HG02642 (cell line): ENCODE results near the gene CHCHD3.
"Not testable (repeated sequence)": the region's sequence is repeated elsewhere in the genome, so short reads cannot be mapped to it uniquely, and the experiment has no call there.

ENCODE experiments used
- ATAC-seq: cut with Tn5 transposase; IDR thresholded peaks from one replicate; pipeline ENCODE4 v1.9.1; 2021; ENCODE audit warnings: mild to moderate bottlenecking; ENCODE audit not compliant: unreplicated experiment, poor library complexity

The CHCHD3 gene

GRCh38 chr7:132967470-132967848, 114.4 kb downstream of the CHCHD3 start:
- not testable (repeated sequence) for ATAC-seq

- ATAC-seq: no peak
These were observed 115.0 kb downstream of the CHCHD3 start for GRCh38 chr7:132966754-132967469.

GRCh38 chr7:132965951-132966350, 115.9 kb downstream of the CHCHD3 start:
- ATAC-seq: no peak

DNA sequence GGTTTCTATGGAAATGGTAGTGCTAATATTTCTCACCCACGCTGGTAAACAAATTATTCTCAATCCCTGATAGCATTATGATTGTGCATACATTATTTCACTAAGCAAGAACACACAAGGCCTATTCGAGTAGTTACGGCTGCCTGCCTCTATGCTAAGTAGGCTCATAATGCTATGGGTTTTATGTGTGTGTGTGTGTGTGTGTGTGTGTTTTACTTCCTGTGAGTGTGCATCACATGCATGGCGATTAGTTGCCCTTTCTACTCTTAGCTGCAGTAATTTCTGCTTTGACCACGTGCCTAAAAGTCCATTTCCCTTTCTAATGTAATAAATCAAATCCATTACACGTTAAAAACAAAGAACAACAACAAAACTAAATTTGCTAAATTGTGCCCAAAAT, 117.0 kb downstream of the CHCHD3 start:
- ATAC-seq: no peak

DNA sequence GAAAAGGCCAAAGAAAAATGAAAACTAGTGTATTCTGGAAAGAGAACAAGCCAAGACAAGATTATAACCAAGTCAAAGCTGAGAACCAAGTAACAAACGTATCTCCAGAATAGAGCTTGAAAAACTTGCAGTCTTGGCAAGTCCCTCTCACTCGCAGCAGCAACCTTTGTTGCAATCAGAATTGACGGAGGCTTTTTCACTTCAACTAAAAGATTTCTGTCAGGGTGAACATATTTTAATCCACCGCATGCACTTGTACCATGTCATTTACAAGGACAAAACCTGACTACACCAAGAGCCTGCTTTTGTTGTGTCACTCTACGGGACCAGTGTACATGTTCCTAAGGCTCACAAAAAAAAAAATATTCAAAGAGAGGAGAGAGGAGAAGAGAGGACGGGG, 122.0 kb downstream of the CHCHD3 start:
- no peak for ATAC-seq

DNA sequence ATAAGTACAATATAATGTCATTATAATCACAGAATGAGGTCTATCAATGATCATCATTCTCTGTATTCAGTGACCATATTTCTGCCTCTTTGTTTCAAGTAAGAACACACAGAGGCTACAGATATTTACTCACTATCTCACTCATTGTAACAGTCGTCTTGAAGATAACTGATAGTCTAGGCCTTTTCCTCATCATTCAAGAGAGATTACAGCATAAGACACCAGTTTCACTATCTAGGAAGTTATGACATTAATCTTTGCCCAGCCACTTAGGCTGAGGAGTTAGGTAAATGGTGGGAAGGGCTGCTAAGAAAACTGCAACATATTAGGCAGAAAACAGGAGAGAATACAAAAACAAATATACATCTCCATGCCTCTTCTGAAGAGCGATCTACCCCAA, 125.3 kb downstream of the CHCHD3 start:
- ATAC-seq: no peak

DNA sequence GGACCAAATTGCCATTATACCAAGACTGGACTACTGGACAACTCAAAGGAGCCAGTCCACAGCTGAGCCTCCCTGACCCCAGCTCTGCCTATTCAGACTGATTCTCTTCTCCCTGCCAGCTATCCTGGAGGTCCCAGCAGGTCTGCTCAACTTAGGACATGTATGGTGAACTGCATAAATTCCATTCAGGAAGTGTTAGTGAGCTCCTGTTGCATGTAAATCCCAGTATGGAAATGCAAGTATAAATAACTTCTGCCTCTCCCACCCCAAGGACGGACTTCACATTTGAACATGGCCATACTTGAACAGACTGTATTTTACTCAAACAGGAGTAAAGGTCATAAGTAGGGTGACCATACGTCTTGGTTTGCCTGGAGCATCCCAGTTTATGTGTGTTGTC, 128.4 kb downstream of the CHCHD3 start:
- ATAC-seq: no peak

GRCh38 chr7:132950725-132951124, 131.2 kb downstream of the CHCHD3 start:
- no peak for ATAC-seq

DNA sequence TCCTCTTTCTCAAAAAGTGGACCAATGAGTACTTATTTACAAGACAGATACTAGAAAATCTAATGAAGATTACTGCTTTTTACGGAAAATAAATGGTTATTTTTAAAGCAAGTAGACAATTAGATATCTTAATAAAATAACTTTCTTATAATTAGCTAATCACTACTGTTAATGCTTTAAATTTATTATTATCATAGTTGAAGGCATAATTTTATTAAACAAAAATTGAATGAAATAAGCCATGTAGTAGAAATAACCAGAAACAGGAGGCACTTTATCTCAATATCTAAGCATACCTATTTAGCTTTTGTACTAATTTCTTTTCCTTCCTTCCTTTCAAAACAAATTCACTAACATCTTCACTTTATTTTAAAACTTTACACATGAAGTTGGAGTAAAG, 134.9 kb downstream of the CHCHD3 start:
- ATAC-seq: no peak

- no peak for ATAC-seq
These were observed 137.1 kb downstream of the CHCHD3 start for GRCh38 chr7:132944774-132945173.

- no peak for ATAC-seq
These were observed 138.2 kb downstream of the CHCHD3 start for GRCh38 chr7:132943645-132944044.

DNA sequence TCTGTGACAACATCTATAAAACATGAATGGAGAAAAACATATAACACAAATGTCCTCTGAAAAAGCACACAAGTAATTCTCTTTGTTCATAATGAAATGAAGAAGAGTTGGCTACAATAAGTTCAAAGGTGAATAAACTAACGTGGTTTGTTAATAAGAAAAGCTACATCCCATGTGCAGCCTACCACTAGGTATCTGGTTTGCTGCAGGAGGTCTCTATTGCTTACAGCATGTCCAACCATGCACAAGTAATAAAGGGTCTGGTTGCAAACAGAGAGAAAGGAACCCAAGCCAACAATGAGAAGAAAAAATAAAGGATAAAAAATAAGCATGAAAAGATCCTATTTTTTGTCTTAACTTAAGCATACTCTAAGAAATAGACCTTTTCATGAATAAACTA, 139.2 kb downstream of the CHCHD3 start:
- no peak for ATAC-seq

- no peak for ATAC-seq
These were observed 140.0 kb downstream of the CHCHD3 start for GRCh38 chr7:132941905-132942304.

GRCh38 chr7:132941428-132941827, 140.5 kb downstream of the CHCHD3 start:
- no peak for ATAC-seq

DNA sequence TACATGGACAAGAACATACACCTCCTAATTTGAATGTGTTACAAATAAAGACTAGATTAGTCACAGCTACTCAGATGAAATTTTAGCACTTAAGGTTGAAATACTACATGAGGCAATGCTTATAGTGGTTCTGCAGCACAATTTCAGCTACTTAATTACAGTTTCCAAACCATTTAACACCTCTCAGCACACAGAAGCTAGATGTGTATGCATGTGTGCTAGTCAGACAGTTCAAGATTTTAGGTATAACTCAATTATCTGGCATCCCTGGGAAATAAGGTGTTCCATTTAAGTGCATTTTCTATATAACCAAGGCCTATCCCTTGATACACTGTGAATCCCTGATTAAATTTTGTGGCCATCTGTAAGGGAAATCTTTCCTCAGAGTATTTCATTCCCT, 141.8 kb downstream of the CHCHD3 start:
- ATAC-seq: no peak

- ATAC-seq: no peak
These were observed 142.4 kb downstream of the CHCHD3 start for GRCh38 chr7:132939495-132939894.

DNA sequence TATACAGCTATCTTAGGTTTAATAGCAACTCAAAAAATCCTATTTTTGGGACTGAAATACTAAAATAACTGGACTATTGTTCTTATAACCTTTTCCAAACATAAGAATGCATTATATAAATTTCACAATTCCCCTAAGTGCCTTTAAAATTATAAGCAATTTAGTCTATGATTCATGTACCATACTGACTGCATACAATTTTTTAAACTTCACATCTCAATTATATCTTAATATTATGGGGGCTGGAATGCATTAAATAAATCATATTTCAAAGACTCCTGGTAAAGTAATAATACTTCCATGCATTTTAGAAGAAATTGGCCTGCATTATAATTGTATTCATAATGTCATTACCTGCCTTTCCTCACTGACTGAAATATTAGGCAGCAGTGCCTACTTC, 144.6 kb downstream of the CHCHD3 start:
- ATAC-seq: no peak

GRCh38 chr7:132935608-132936007, 146.3 kb downstream of the CHCHD3 start:
- no peak for ATAC-seq

- no peak for ATAC-seq
These were observed 147.9 kb downstream of the CHCHD3 start for GRCh38 chr7:132934017-132934416.

GRCh38 chr7:132933072-132933458, 148.8 kb downstream of the CHCHD3 start:
- no peak for ATAC-seq

DNA sequence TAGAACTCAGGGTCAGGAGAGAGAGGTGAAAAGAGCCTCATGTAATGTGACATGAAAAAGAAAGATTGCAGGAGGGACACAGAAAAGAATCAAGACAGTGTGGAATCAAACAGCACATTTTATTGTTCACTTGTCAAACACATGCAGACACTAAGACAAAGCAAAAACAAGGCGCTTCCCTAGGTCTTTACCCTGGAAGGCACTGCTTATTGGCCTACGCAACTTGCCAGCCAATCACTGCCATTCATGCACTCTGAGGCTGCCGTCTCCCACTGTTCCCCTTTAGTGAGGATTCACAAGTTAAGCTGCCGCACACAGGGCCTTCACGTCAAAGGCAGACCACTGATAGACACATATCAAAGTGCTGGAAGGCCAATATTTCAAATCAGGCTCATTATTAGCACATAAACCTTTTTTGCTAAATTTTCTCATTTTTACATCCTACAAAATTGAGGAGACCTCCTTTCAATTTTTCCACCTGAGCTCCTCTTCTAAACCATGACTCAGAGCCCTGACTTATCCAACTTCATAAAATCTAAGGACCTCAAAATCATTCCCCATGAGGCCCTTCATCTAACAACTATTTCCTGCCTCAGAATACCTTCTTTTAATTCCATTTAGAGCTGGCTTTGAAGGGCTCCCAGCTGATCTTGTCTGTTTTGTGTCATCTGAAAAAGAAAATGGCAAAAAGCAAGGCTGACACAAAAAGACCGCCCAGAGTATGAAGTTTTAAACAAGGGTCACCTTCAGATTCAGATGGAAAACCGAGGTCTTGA, 149.4 kb downstream of the CHCHD3 start:
- no peak for ATAC-seq

- no peak for ATAC-seq
These were observed 151.0 kb downstream of the CHCHD3 start for GRCh38 chr7:132930881-132931280.
